Osteoblast (primary cell): ENCODE results near the gene EPB41L1. TPM values are rescaled to one million over a fixed set of nuclear protein-coding genes. Genes with fewer than 3 reads are reported as not detected.

Experiments used
- DNase-seq: peaks from one replicate; pipeline ENCODE4 v3.0.0; 2011; ENCODE audit warnings: low spot score, mixed read lengths; ENCODE audit not compliant: insufficient read length; ENCODE audit errors: missing footprints
- H2AFZ ChIP-seq: 2 replicates; pipeline ENCODE4 v1.6.0; 2011; ENCODE audit warnings: mild to moderate bottlenecking, low read length
- H3K27ac ChIP-seq: 2 replicates; pipeline ENCODE4 v1.5.1; 2011; ENCODE audit warnings: mild to moderate bottlenecking, low read depth, low read length, moderate library complexity
- H3K27me3 ChIP-seq: 2 replicates; pipeline ENCODE4 v1.6.0; 2012; ENCODE audit warnings: mild to moderate bottlenecking, control low read depth, inconsistent platforms, low read length, moderate library complexity; ENCODE audit not compliant: insufficient read depth
- H3K36me3 ChIP-seq: 2 replicates; pipeline ENCODE4 v1.5.1; 2011; ENCODE audit warnings: mild to moderate bottlenecking, low read length, control low read depth, moderate library complexity; ENCODE audit not compliant: insufficient read depth
- H3K4me1 ChIP-seq: 2 replicates; pipeline ENCODE4 v1.5.1; 2011; ENCODE audit warnings: mild to moderate bottlenecking, low read length, control low read depth, moderate library complexity; ENCODE audit not compliant: insufficient read depth
- H3K4me2 ChIP-seq: 2 replicates; pipeline ENCODE4 v1.6.0; 2011; ENCODE audit warnings: mild to moderate bottlenecking, low read length; ENCODE audit not compliant: insufficient read depth
- H3K4me3 ChIP-seq: fragments of 200-600 bp; sonication (generic); 3 replicates; pipeline ENCODE4 v1.5.1; 2012; ENCODE audit warnings: mild to moderate bottlenecking, low read length, inconsistent platforms; ENCODE audit not compliant: insufficient read depth
- H3K79me2 ChIP-seq: 2 replicates; pipeline ENCODE4 v1.6.0; 2012; ENCODE audit warnings: mild to moderate bottlenecking, low read length, control low read depth, inconsistent platforms; ENCODE audit not compliant: insufficient read depth
- H3K9me3 ChIP-seq: 2 replicates; pipeline ENCODE4 v1.5.1; 2011; ENCODE audit warnings: low read depth, low read length, control low read depth
- H4K20me1 ChIP-seq: 2 replicates; pipeline ENCODE4 v1.6.0; 2012; ENCODE audit warnings: mild to moderate bottlenecking, low read length, control low read depth; ENCODE audit not compliant: insufficient read depth
- CTCF ChIP-seq: IDR thresholded peaks from 2 replicates; pipeline ENCODE4 v1.5.1; 2011; ENCODE audit warnings: mild to moderate bottlenecking, low read depth, low read length, moderate library complexity; ENCODE audit errors: extremely low read depth
- total RNA-seq: library from RNA; depleted of rRNA; stranded (reverse); fragments of >200 nt; gene quantifications from 2 replicates; pipeline ENCODE4 v1.2.3, GENCODE V29; 2012

The EPB41L1 gene
- total RNA-seq: 26.8 and 32.4 TPM in 2 replicates

GRCh38 chr20:36154700-36155628 lies at the start of gene EPB41L1:
Gene EPB41L1 (plus strand): TSS chr20:36154740. CDS start chr20:36173778, 19,038 bp downstream.
- Histone ChIP-seq H3K36me3 (no peaks in the 10 kb centered on the region), H3K27ac (no peak within 1 kb of the TSS), H3K4me1 (peaks cover 15% of the 10 kb centered on the region), H3K4me2 (peak within 1 kb of the TSS; percentile 91), H3K27me3 (no peaks in the 10 kb centered on the region), H2AFZ (peak within 1 kb of the TSS; percentile 82), H3K9me3 (no peaks in the 10 kb centered on the region), H4K20me1 (peaks cover 36% of the 10 kb centered on the region), H3K79me2 (peaks cover 16% of the 10 kb centered on the region), H3K4me3 (peak within 1 kb of the TSS; percentile 85)
- DNase-seq: peak; percentile 97
- no peak for TF ChIP-seq CTCF

- Histone ChIP-seq H3K9me3 (no peaks in the 10 kb centered on the region), H2AFZ (no peak overlapping the region), H3K79me2 (peaks cover 12% of the 10 kb centered on the region), H3K4me2 (no peak overlapping the region), H3K27ac (no peak overlapping the region), H3K4me3 (no peak overlapping the region), H3K4me1 (peaks cover 19% of the 10 kb centered on the region), H3K27me3 (no peaks in the 10 kb centered on the region), H4K20me1 (no peaks in the 10 kb centered on the region), H3K36me3 (no peaks in the 10 kb centered on the region)
- TF ChIP-seq CTCF: no peak
- DNase-seq: no peak
Observed at GRCh38 chr20:36104856-36105255, 49.7 kb upstream of the EPB41L1 start.

- Histone ChIP-seq H4K20me1 (no peaks in the 10 kb centered on the region), H3K27me3 (no peaks in the 10 kb centered on the region), H3K36me3 (no peaks in the 10 kb centered on the region), H3K79me2 (peaks cover 12% of the 10 kb centered on the region), H3K9me3 (no peaks in the 10 kb centered on the region), H3K4me3 (no peak overlapping the region), H2AFZ (no peak overlapping the region), H3K4me1 (peaks cover 19% of the 10 kb centered on the region), H3K27ac (no peak overlapping the region), H3K4me2 (no peak overlapping the region)
- TF ChIP-seq CTCF: no peak
- DNase-seq: no peak
Observed at GRCh38 chr20:36105711-36106226, 48.8 kb upstream of the EPB41L1 start.

- peaks cover 12% of the 10 kb centered on the region for H3K79me2 ChIP-seq
- no peak overlapping the region for H3K4me3 ChIP-seq
- no peak for DNase-seq
- no peaks in the 10 kb centered on the region for H3K27me3 ChIP-seq
- no peaks in the 10 kb centered on the region for H3K36me3 ChIP-seq
- H4K20me1 ChIP-seq: no peaks in the 10 kb centered on the region
- no peak overlapping the region for H3K4me2 ChIP-seq
- no peak for TF ChIP-seq CTCF
- H3K27ac ChIP-seq: no peak overlapping the region
- H3K9me3 ChIP-seq: no peaks in the 10 kb centered on the region
- H2AFZ ChIP-seq: no peak overlapping the region
- H3K4me1 ChIP-seq: peaks cover 19% of the 10 kb centered on the region
Observed at GRCh38 chr20:36106606-36107005, 47.9 kb upstream of the EPB41L1 start.
